SH-SY5Y (cell line): ENCODE measurements around the gene TSPEAR.

Source experiments
- GATA2 ChIP-seq: IDR thresholded peaks from 2 replicates; pipeline ENCODE4 v1.6.1; 2011; ENCODE audit warnings: mild to moderate bottlenecking, low read depth, low read length
- GATA3 ChIP-seq: IDR thresholded peaks from 2 replicates; pipeline ENCODE4 v1.6.1; 2011; ENCODE audit warnings: low read depth, mild to moderate bottlenecking, low read length, moderate library complexity

DNA sequence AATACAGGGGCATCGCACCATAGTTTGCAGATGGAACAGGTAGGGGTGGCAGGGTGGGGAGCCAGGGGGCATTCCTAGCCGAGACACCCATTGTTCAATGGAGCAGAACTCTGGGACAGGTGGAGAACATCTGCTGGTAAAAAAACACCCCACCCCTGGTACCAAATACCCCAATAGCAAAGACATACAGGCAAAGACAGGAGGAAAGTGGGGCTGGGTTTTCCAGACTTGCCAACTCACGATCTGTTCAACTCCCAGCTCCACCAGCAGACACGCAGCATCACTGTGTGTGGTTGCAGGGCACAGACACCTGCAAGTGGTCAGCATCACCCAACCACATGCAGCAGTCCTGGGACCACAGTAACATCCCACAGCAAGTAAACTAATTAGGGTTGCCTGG lies 99.8 kb downstream of the TSPEAR start:
- TF ChIP-seq GATA2, result no peak
- no peak for TF ChIP-seq GATA3
